Endothelial cell of umbilical vein (primary cell): Measurements from ENCODE around the gene NFATC1.

Experiments
- EZH2 ChIP-seq: IDR thresholded peaks from 2 replicates; pipeline ENCODE4 v1.6.1; 2012; ENCODE audit warnings: borderline replicate concordance, low read depth, mild to moderate bottlenecking, moderate library complexity, low read length, inconsistent platforms; ENCODE audit not compliant: severe bottlenecking
- FOS ChIP-seq: IDR thresholded peaks from 2 replicates; pipeline ENCODE4 v1.6.1; 2011; ENCODE audit warnings: mild to moderate bottlenecking, low read length, moderate library complexity, borderline replicate concordance; ENCODE audit not compliant: insufficient read depth
- GATA2 ChIP-seq: IDR thresholded peaks from 2 replicates; pipeline ENCODE4 v1.7.0; 2011; ENCODE audit warnings: low read depth, mild to moderate bottlenecking, moderate library complexity, mixed read lengths, low read length; ENCODE audit not compliant: insufficient read length, insufficient read depth
- JUN ChIP-seq: IDR thresholded peaks from 2 replicates; pipeline ENCODE4 v1.6.1; 2011; ENCODE audit warnings: borderline replicate concordance, low read depth; ENCODE audit not compliant: insufficient read length, insufficient read depth
- MYC ChIP-seq: IDR thresholded peaks from one replicate; pipeline ENCODE4 v1.6.1; 2011; ENCODE audit warnings: mild to moderate bottlenecking, low read depth, low read length
- POLR2A ChIP-seq: IDR thresholded peaks from 2 replicates; pipeline ENCODE4 v1.6.1; 2012; ENCODE audit warnings: low read depth, mild to moderate bottlenecking, control low read depth, low read length
- POLR2AphosphoS5 ChIP-seq: IDR thresholded peaks from 2 replicates; pipeline ENCODE4 v1.6.1; 2012; ENCODE audit warnings: low read depth, mild to moderate bottlenecking, control low read depth, low read length, moderate library complexity; ENCODE audit not compliant: insufficient read depth
- TF ChIP-seq, protein P1 (sequence below), 2 donors: IDR thresholded peaks; 1 replicate in 1 of 2; 2 replicates in 1 of 2; pipeline ENCODE4 v1.5.1; 2011; ENCODE audit warnings: low read length in 2 of 2, mild to moderate bottlenecking in 2 of 2, moderate library complexity in 2 of 2, control low read depth in 1 of 2, inconsistent platforms in 1 of 2, low read depth in 1 of 2; ENCODE audit not compliant: insufficient read depth in 1 of 2; ENCODE audit errors: extremely low read depth in 1 of 2

DNA sequence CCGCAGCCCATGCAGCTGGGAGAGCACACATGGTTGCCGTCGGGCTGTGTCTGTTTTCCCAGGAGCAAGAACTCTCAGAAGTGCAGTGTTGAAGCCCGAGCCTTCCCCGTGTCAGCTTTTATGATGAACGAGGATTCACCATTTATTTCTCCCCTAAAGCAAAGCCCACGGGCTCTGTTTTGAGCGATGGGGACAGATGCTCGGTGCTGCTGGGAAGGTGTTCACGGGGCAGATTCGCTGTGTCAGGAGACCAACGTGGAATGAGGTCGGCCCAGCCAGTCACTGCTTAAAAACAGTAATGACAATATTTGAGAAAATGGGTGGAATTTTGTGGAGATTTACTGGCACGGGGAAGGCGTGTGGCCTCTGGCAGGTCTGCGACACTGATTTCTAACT is 43.9 kb downstream of the NFATC1 start:
- TF ChIP-seq, protein P1, sequence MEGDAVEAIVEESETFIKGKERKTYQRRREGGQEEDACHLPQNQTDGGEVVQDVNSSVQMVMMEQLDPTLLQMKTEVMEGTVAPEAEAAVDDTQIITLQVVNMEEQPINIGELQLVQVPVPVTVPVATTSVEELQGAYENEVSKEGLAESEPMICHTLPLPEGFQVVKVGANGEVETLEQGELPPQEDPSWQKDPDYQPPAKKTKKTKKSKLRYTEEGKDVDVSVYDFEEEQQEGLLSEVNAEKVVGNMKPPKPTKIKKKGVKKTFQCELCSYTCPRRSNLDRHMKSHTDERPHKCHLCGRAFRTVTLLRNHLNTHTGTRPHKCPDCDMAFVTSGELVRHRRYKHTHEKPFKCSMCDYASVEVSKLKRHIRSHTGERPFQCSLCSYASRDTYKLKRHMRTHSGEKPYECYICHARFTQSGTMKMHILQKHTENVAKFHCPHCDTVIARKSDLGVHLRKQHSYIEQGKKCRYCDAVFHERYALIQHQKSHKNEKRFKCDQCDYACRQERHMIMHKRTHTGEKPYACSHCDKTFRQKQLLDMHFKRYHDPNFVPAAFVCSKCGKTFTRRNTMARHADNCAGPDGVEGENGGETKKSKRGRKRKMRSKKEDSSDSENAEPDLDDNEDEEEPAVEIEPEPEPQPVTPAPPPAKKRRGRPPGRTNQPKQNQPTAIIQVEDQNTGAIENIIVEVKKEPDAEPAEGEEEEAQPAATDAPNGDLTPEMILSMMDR (IDR thresholded peaks at IDR 0.05; ENCODE audit: extremely low read depth in 1 of 2, insufficient read depth in 1 of 2, low read depth in 1 of 2, low read length in 2 of 2) = no peak
- TF ChIP-seq POLR2A (no peak), EZH2 (no peak), JUN (no peak), MYC (no peak), GATA2 (no peak), POLR2AphosphoS5 (no peak), FOS (no peak)
